Measurements from ENCODE around the gene GPR137.

GPR137 gene

GRCh38 chr11:64248578-64248977, 37.1 kb upstream of the GPR137 start:
- no peak for DNase-seq

- DNase-seq, result no peak
These were observed 36.6 kb upstream of the GPR137 start for GRCh38 chr11:64249038-64249437.

GRCh38 chr11:64249563-64250414, 35.9 kb upstream of the GPR137 start:
- DNase-seq, result no peak

GRCh38 chr11:64250415-64251015, 35.1 kb upstream of the GPR137 start:
- DNase-seq, result no peak

- peak in 29 of 58 donors; percentile 17 to 66 (median 38) for DNase-seq
These were observed 34.5 kb upstream of the GPR137 start, which contains the start of gene PLCB3 for GRCh38 chr11:64251016-64251752. Gene PLCB3, plus strand, starts transcription at chr11:64251530. Its CDS starts 120 bp downstream, at chr11:64251650.

GRCh38 chr11:64251753-64252002, 34.0 kb upstream of the GPR137 start:
- DNase-seq, result no peak

- DNase-seq, result peak in 3 of 58 donors; percentile 9 to 41 (median 21)
These were observed 33.4 kb upstream of the GPR137 start for GRCh38 chr11:64252003-64252872.

- DNase-seq, result no peak
These were observed 32.6 kb upstream of the GPR137 start for GRCh38 chr11:64253043-64253442.

- DNase-seq, result peak in 41 of 58 donors; percentile 17 to 82 (median 44)
These were observed 32.2 kb upstream of the GPR137 start for GRCh38 chr11:64253481-64253880.

GRCh38 chr11:64254326-64254725, 31.3 kb upstream of the GPR137 start:
- DNase-seq, result no peak

GRCh38 chr11:64255135-64256128, 30.2 kb upstream of the GPR137 start:
- DNase-seq, result no peak

GRCh38 chr11:64256300-64256699, 29.3 kb upstream of the GPR137 start:
- no peak for DNase-seq

- no peak for DNase-seq
These were observed 27.3 kb upstream of the GPR137 start for GRCh38 chr11:64258356-64258755.

GRCh38 chr11:64258946-64259532, 26.6 kb upstream of the GPR137 start:
- DNase-seq, result no peak

- no peak for DNase-seq
These were observed 26.0 kb upstream of the GPR137 start for GRCh38 chr11:64259533-64260067.

- no peak for DNase-seq
These were observed 25.4 kb upstream of the GPR137 start for GRCh38 chr11:64260147-64260708.

- no peak for DNase-seq
These were observed 24.0 kb upstream of the GPR137 start for GRCh38 chr11:64261556-64262080.

GRCh38 chr11:64262271-64263002, 23.2 kb upstream of the GPR137 start:
- no peak for DNase-seq

Measured in anterior cingulate cortex (tissue), 58 donors.